HEK293 (cell line): ENCODE data around the gene ADH1C.

Experiments
- CTCF ChIA-PET: fragments of 350-600 bp; formaldehyde crosslinking; extraction: SDS; loops from one replicate; lab custom pipeline; 2021; ENCODE audit warnings: antibody characterized with exemption; lab: Yijun Ruan, JAX
- POLR2A ChIA-PET: fragments of 300-600 bp; formaldehyde crosslinking; extraction: SDS; loops from one replicate; lab custom pipeline; 2020; ENCODE audit warnings: antibody characterized with exemption, inconsistent platforms; lab: Yijun Ruan, JAX
- H3K27ac ChIP-seq: fragments of 200-500 bp; sonication (Bioruptor generic); 2 replicates; pipeline ENCODE4 v1.5.1; 2014; ENCODE audit warnings: low read depth, low read length, control low read depth, inconsistent platforms; ENCODE audit errors: extremely low read depth
- H3K36me3 ChIP-seq, 2 experiments: fragments of 200-500 bp in 1 of 2; sonication (Bioruptor generic) in 1 of 2; 1 replicate in 1 of 2; 2 replicates in 1 of 2; pipeline ENCODE4 v1.5.1; 2014 to 2017; ENCODE audit warnings: inconsistent platforms in 2 of 2, low read length in 2 of 2; ENCODE audit not compliant: control insufficient read depth in 2 of 2, insufficient read depth in 1 of 2
- H3K4me1 ChIP-seq: fragments of 200-500 bp; sonication (Bioruptor generic); 2 replicates; pipeline ENCODE4 v1.5.1; 2014; ENCODE audit warnings: mild to moderate bottlenecking, low read length, inconsistent platforms; ENCODE audit not compliant: control insufficient read depth, insufficient read depth
- H3K4me3 ChIP-seq: 2 replicates; pipeline ENCODE4 v1.5.1; 2011; ENCODE audit warnings: low read depth, mild to moderate bottlenecking, control low read depth, low read length, moderate library complexity
- H3K9me3 ChIP-seq: fragments of 200-500 bp; sonication (Bioruptor generic); 2 replicates; pipeline ENCODE4 v1.5.1; 2014; ENCODE audit warnings: low read depth, low read length, inconsistent platforms; ENCODE audit not compliant: control insufficient read depth, insufficient read depth
- GLI4 ChIP-seq: fragments of 450-650 bp; formaldehyde crosslinking; IDR thresholded peaks from 2 replicates; pipeline ENCODE4 v1.5.1; 2016; ENCODE audit warnings: missing biosample characterization, missing genetic modification characterization
- HOXA7 ChIP-seq: sonication (generic); formaldehyde crosslinking; IDR thresholded peaks from 2 replicates; pipeline ENCODE4 v1.8.1; 2022; ENCODE audit warnings: missing genetic modification reagents, borderline replicate concordance
- TRIM28 ChIP-seq: IDR thresholded peaks from 2 replicates; pipeline ENCODE4 v1.6.1; 2011; ENCODE audit warnings: low read length, control low read depth, borderline replicate concordance
- ZBTB1 ChIP-seq: fragments of 450-650 bp; formaldehyde crosslinking; IDR thresholded peaks from 2 replicates; pipeline ENCODE4 v1.5.1; 2016; ENCODE audit warnings: missing biosample characterization, missing genetic modification characterization
- ZBTB21 ChIP-seq: fragments of 450-650 bp; formaldehyde crosslinking; IDR thresholded peaks from 2 replicates; pipeline ENCODE4 v1.5.1; 2017; ENCODE audit warnings: missing biosample characterization, missing genetic modification characterization
- ZBTB48 ChIP-seq: fragments of 450-650 bp; formaldehyde crosslinking; IDR thresholded peaks from 2 replicates; pipeline ENCODE4 v1.5.1; 2016; ENCODE audit warnings: missing biosample characterization, missing genetic modification characterization
- ZBTB7A ChIP-seq: fragments of 450-650 bp; formaldehyde crosslinking; IDR thresholded peaks from 2 replicates; pipeline ENCODE4 v1.5.1; 2016; ENCODE audit warnings: low read depth, missing biosample characterization, missing genetic modification characterization
- ZNF19 ChIP-seq: fragments of 450-650 bp; formaldehyde crosslinking; IDR thresholded peaks from 2 replicates; pipeline ENCODE4; 2016; ENCODE audit warnings: missing biosample characterization, missing genetic modification characterization, low read depth
- ZNF394 ChIP-seq: fragments of 450-650 bp; formaldehyde crosslinking; IDR thresholded peaks from 2 replicates; pipeline ENCODE4 v1.5.1; 2016; ENCODE audit warnings: missing biosample characterization, missing genetic modification characterization, mild to moderate bottlenecking, moderate library complexity, borderline replicate concordance
- ZNF416 ChIP-seq: fragments of 450-650 bp; formaldehyde crosslinking; IDR thresholded peaks from 2 replicates; pipeline ENCODE4 v1.5.1; 2016; ENCODE audit warnings: missing biosample characterization, missing genetic modification characterization
- ZNF426 ChIP-seq: fragments of 450-650 bp; formaldehyde crosslinking; IDR thresholded peaks from 2 replicates; pipeline ENCODE4 v1.5.1; 2017; ENCODE audit warnings: missing biosample characterization, missing genetic modification characterization, mild to moderate bottlenecking, inconsistent platforms, moderate library complexity
- ZNF473 ChIP-seq: fragments of 450-650 bp; formaldehyde crosslinking; IDR thresholded peaks from 2 replicates; pipeline ENCODE4 v1.5.1; 2017; ENCODE audit warnings: missing biosample characterization, missing genetic modification characterization
- ZNF501 ChIP-seq: fragments of 450-650 bp; formaldehyde crosslinking; IDR thresholded peaks from 2 replicates; pipeline ENCODE4 v1.5.1; 2016; ENCODE audit warnings: missing biosample characterization, missing genetic modification characterization
- ZNF510 ChIP-seq: fragments of 450-650 bp; formaldehyde crosslinking; IDR thresholded peaks from 2 replicates; pipeline ENCODE4 v1.5.1; 2018; ENCODE audit warnings: mild to moderate bottlenecking, missing genetic modification characterization, missing biosample characterization; ENCODE audit not compliant: insufficient replicate concordance
- ZNF560 ChIP-seq: fragments of 450-650 bp; formaldehyde crosslinking; IDR thresholded peaks from 2 replicates; pipeline ENCODE4 v1.5.1; 2017; ENCODE audit warnings: missing biosample characterization, missing genetic modification characterization, borderline replicate concordance
- ZNF596 ChIP-seq: fragments of 450-650 bp; IDR thresholded peaks from 2 replicates; pipeline ENCODE4 v1.5.0; 2018; ENCODE audit warnings: missing biosample characterization, mild to moderate bottlenecking, missing genetic modification characterization, moderate library complexity
- ZNF785 ChIP-seq: fragments of 450-650 bp; formaldehyde crosslinking; IDR thresholded peaks from 2 replicates; pipeline ENCODE4 v1.5.1; 2016; ENCODE audit warnings: missing biosample characterization, missing genetic modification characterization
- ZXDB ChIP-seq: fragments of 450-650 bp; formaldehyde crosslinking; IDR thresholded peaks from 2 replicates; pipeline ENCODE4 v1.5.1; 2016; ENCODE audit warnings: missing biosample characterization, missing genetic modification characterization
- TF ChIP-seq, protein P1 (sequence below): fragments of 450-650 bp; formaldehyde crosslinking; IDR thresholded peaks from 2 replicates; pipeline ENCODE4 v1.5.1; 2016; ENCODE audit warnings: missing biosample characterization, missing genetic modification characterization
- TF ChIP-seq, protein P2 (sequence below): fragments of 450-650 bp; formaldehyde crosslinking; IDR thresholded peaks from 2 replicates; pipeline ENCODE4 v1.5.1; 2016; ENCODE audit warnings: missing biosample characterization, missing genetic modification characterization
- TF ChIP-seq, protein P3 (sequence below): fragments of 450-650 bp; formaldehyde crosslinking; IDR thresholded peaks from 2 replicates; pipeline ENCODE4 v1.5.1; 2016; ENCODE audit warnings: missing biosample characterization, missing genetic modification characterization

The ADH1C gene

DNA sequence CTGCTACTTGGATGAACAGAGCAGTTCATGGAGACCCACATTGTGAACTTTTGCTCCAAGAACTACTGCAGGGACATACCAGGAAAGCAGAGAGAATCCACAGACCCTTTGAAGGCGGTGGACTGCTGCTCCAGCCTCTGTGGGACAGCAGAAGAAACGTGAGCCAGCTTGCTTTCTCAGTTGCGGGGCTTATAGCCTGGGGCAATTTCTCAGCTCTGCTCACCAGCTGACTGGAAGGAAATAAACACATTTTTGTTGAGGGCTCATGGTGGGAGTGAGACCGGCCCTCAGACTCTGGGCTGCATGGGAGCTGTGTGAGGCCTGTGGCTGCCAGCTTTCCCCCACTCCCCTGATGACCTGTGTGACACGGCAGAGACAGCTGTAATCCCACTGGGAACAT is 59.2 kb downstream of the ADH1C start:
- ChIA-PET POLR2A (no interaction called here), CTCF (no interaction called here)
- Histone ChIP-seq H3K27ac (no peak overlapping the region), H3K36me3 (no peaks in the 10 kb centered on the region), H3K4me3 (no peak overlapping the region), H3K4me1 (no peaks in the 10 kb centered on the region), H3K9me3 (no peaks in the 10 kb centered on the region)
- TF ChIP-seq GLI4 (tag by site-specific recombination) = no peak
- TF ChIP-seq ZBTB1 (tag by site-specific recombination) = no peak
- TF ChIP-seq, protein P1, sequence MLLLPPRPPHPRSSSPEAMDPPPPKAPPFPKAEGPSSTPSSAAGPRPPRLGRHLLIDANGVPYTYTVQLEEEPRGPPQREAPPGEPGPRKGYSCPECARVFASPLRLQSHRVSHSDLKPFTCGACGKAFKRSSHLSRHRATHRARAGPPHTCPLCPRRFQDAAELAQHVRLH (tag by site-specific recombination) = no peak
- TF ChIP-seq HOXA7 = no peak
- no peak for TF ChIP-seq ZNF426 (tag by site-specific recombination)
- TF ChIP-seq ZNF785 (tag by site-specific recombination) = no peak
- TF ChIP-seq ZBTB48 = no peak
- TF ChIP-seq, protein P2, sequence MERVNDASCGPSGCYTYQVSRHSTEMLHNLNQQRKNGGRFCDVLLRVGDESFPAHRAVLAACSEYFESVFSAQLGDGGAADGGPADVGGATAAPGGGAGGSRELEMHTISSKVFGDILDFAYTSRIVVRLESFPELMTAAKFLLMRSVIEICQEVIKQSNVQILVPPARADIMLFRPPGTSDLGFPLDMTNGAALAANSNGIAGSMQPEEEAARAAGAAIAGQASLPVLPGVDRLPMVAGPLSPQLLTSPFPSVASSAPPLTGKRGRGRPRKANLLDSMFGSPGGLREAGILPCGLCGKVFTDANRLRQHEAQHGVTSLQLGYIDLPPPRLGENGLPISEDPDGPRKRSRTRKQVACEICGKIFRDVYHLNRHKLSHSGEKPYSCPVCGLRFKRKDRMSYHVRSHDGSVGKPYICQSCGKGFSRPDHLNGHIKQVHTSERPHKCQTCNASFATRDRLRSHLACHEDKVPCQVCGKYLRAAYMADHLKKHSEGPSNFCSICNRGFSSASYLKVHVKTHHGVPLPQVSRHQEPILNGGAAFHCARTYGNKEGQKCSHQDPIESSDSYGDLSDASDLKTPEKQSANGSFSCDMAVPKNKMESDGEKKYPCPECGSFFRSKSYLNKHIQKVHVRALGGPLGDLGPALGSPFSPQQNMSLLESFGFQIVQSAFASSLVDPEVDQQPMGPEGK = no peak
- TF ChIP-seq ZNF394 (tag by site-specific recombination) = no peak
- no peak for TF ChIP-seq ZNF473 (tag by site-specific recombination)
- TF ChIP-seq ZNF596 (tag by site-specific recombination) = no peak
- TF ChIP-seq ZBTB21 (tag by site-specific recombination) = no peak
- no peak for TF ChIP-seq ZNF416
- no peak for TF ChIP-seq ZNF510 (tag by site-specific recombination)
- TF ChIP-seq, protein P3, sequence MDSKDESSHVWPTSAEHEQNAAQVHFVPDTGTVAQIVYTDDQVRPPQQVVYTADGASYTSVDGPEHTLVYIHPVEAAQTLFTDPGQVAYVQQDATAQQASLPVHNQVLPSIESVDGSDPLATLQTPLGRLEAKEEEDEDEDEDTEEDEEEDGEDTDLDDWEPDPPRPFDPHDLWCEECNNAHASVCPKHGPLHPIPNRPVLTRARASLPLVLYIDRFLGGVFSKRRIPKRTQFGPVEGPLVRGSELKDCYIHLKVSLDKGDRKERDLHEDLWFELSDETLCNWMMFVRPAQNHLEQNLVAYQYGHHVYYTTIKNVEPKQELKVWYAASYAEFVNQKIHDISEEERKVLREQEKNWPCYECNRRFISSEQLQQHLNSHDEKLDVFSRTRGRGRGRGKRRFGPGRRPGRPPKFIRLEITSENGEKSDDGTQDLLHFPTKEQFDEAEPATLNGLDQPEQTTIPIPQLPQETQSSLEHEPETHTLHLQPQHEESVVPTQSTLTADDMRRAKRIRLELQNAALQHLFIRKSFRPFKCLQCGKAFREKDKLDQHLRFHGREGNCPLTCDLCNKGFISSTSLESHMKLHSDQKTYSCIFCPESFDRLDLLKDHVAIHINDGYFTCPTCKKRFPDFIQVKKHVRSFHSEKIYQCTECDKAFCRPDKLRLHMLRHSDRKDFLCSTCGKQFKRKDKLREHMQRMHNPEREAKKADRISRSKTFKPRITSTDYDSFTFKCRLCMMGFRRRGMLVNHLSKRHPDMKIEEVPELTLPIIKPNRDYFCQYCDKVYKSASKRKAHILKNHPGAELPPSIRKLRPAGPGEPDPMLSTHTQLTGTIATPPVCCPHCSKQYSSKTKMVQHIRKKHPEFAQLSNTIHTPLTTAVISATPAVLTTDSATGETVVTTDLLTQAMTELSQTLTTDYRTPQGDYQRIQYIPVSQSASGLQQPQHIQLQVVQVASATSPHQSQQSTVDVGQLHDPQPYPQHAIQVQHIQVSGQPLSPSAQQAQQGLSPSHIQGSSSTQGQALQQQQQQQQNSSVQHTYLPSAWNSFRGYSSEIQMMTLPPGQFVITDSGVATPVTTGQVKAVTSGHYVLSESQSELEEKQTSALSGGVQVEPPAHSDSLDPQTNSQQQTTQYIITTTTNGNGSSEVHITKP (tag by site-specific recombination) = no peak
- no peak for TF ChIP-seq ZNF19
- no peak for TF ChIP-seq TRIM28
- no peak for TF ChIP-seq ZNF560 (tag by site-specific recombination)
- no peak for TF ChIP-seq ZNF501 (tag by site-specific recombination)
- TF ChIP-seq ZXDB (tag by site-specific recombination) = no peak
- TF ChIP-seq, all 188 proteins: peak for 0

DNA sequence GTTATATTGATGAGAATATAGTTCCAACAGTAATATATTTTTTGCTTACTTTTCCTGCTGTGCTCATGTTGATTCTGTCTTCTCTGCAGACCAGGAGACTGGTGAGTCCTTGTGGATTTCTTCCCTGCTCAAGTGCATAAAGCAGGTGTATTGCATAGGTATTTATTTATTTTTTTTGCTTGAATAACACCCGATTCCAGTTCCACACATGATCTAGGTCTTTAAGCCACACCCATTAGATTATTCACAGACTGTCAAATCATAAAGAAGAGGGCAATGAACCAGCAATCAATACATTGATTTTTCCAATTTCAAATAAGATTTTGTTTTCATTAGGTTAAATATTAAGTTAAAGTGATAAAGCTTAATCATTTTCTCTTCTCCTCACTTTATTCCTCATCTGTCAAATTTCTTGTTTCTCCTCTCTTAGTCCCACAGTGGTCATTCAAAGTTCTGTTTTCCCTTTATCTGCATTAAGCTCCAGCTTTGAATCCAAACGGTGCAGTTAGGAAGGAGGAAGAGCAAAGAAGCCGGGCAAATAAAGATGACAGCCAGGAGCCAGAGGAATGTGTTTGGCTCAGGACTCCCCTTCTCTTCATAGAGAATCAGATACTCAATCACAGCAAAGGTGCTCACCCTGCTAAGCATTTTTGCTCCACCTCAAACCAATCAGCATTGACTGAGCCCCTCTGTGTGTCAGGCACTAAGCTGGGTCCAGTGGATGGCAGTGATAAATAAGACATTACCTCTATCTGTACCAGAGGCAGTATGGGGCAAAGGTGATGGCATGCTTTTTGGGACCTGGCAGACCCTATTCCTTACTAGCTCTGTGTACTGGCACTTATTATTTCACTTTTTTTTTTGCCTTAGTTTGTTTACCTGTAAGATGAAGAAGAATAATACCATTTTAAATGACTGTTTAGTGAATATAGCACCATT is 61.4 kb downstream of the ADH1C start, which contains the start of gene ADH1A:
Gene ADH1A, minus strand, starts transcription at position 138 of the 939 bp plus-strand sequence. Its CDS starts 71 bp downstream, at position 67.
- H3K4me1 ChIP-seq = no peaks in the 10 kb centered on the region
- TF ChIP-seq ZBTB7A (tag by site-specific recombination) = no peak
- POLR2A ChIA-PET = no interaction called here
- no peaks in the 10 kb centered on the region for H3K9me3 ChIP-seq
- H3K36me3 ChIP-seq = no peaks in the 10 kb centered on the region
- CTCF ChIA-PET = no interaction called here
- no peak within 1 kb of the TSS for H3K27ac ChIP-seq
- no peak within 1 kb of the TSS for H3K4me3 ChIP-seq
